ENCODE measurements around the gene PTPRM. TPM values are rescaled to one million over a fixed set of nuclear protein-coding genes. Genes with fewer than 3 reads are reported as not detected.
"Not testable (repeated sequence)": the region's sequence is repeated elsewhere in the genome, so short reads cannot be mapped to it uniquely, and the experiment has no call there.

The PTPRM gene
- total RNA-seq, 2 donors from 2014 or later = 53.4 to 64.7 TPM

DNA sequence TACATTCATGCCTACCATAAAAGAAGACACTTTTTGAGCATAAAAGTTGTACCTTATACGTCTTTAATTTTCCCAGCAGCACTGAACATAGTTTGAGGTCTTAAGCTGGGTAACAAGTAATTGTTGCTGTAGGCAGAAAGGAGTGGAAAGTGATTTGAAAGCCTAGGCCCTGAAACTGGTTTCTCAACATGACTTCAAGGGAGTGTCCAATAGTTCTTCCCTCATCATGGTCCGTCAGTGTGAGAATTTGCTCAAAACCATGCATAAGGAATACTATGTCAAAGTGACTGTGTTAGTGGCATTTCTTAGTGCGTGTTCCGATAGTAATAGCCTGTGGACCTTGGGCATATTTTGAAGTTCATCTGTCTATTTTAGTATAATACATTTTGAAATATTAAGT, 463.1 kb downstream of the PTPRM start:
- DNase-seq (ENCODE audit: low spot score) = no peak
- intact Hi-C loops (cut with DNase I) = no loop called here

- intact Hi-C loops (cut with DNase I) = no loop called here
- DNase-seq (ENCODE audit: low spot score) = no peak
Measured at GRCh38 chr18:8031496-8031895, 464.4 kb downstream of the PTPRM start.

DNA sequence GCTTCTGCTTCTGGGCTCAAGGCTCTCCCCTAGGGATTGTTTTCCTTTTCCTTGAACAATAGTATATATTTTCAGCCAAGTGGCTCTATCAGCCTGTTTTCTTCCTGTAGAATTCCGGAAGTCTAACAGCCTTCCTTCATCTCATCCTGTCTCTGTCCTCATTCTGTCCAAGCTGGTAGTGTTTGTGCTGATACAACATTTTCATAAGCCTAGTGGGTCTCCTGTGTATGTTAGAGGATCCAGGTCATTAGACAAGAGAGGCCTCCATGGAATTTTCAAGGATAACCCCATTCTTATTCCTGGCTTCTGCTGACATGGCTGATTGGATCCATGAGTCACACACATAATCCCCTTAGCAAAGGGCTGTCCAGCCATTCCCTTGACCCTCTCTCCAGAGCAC, 467.6 kb downstream of the PTPRM start:
- DNase-seq (ENCODE audit: low spot score) = no peak
- intact Hi-C loops (cut with DNase I) = no loop called here

DNA sequence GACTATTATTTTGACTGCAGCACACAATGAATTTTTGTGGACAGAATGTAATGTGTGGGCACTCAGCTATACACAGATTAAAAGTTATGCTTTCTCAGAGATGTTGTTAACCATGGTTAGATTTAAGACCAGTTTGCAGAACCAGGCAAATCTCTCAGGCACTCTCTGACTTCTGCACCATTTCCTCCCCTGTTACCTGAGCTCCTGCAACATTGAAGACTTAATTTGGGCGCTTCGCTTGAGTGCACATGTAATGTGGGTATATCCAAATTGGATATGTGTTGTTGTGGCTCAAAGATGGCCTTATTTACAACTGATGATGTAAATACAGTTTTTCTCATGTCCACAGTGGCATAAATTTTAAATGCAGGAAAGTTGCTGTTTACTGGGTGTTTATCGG, 469.4 kb downstream of the PTPRM start:
- intact Hi-C loops (cut with DNase I) = no loop called here
- no peak for DNase-seq (ENCODE audit: low spot score)

- intact Hi-C loops (cut with DNase I) = no loop called here
- no peak for DNase-seq (ENCODE audit: low spot score)
Measured at GRCh38 chr18:8037296-8037695, 470.2 kb downstream of the PTPRM start.

DNA sequence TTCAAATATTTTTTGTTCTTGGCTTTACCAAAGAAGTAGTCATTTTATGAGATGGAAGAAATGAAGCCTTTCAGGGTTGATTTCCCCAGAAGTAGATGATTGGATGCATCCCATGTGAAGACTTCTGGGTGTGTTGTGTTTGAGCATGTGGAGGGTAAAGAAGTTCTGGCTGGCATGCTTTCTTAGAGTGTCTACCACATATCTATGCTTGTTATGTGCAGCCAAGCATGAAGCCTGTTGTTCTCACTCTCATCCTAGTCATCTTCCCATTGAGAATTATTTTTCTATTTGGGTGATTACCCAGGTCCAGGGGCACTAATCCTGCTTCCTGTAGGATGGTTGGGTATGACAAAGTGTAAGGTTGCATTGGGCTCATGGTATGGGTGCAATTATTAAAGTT, 472.9 kb downstream of the PTPRM start:
- no peak for DNase-seq (ENCODE audit: low spot score)
- intact Hi-C loops (cut with DNase I) = no loop called here

- intact Hi-C loops (cut with DNase I) = no loop called here
- DNase-seq (ENCODE audit: low spot score) = no peak
Measured at GRCh38 chr18:8041526-8042111, 474.5 kb downstream of the PTPRM start.

DNA sequence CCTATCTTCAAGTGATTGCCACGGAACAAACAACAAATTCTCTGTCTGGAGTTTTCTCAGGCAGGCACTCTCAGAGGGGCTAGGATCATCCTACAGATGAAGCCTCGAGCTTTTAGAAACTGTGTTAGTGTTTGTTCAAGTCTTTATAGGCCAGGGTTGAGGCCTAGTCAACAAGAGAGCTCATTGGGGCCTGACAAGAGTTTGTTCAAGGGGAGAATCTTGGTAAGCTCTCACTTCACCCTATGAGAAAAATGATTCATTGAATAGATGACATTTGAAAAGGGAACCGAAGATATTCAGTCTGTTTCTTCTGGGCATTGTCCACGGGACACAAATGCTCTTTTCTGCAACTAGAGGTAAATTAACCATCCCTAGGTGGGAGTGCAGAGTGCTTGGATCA, 476.9 kb downstream of the PTPRM start:
- no peak for DNase-seq (ENCODE audit: low spot score)
- intact Hi-C loops (cut with DNase I) = no loop called here

DNA sequence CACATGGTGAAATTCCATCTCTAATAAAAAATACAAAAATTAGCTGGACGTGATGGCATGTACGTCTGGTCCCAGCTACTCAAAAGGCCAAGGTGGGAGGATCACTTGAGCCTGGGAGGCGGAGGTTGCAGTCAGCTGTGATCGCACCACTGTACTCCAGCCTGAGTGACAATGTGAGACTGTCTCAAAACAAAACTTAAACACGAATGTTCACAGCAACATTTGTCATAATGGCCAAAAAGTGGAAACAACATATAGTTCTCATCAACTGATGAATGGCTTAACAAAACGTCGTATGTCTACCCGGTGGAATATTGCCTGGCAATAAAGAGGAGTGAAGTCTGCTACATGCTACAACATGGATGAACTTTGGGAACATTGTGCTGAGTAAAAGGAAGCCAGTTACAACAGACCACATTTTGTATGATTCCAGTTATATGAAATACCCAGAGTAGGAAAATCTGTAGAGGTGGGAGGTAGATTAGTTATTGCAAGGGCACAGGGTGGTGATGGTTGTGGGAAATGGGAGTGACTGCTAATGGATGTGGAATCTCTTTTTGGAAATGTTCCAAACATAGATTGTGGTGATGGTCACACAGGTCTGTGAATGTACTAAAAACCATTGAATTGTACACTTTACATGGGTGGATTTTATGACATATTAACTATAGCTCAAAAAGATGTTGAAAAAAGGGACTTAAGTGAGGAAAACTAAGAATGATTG, 478.2 kb downstream of the PTPRM start:
- intact Hi-C loops (cut with DNase I) = no loop called here
- DNase-seq (ENCODE audit: low spot score) = no peak

GRCh38 chr18:8045884-8046281, 478.8 kb downstream of the PTPRM start:
- intact Hi-C loops (cut with DNase I) = no loop called here
- DNase-seq (ENCODE audit: low spot score) = no peak

DNA sequence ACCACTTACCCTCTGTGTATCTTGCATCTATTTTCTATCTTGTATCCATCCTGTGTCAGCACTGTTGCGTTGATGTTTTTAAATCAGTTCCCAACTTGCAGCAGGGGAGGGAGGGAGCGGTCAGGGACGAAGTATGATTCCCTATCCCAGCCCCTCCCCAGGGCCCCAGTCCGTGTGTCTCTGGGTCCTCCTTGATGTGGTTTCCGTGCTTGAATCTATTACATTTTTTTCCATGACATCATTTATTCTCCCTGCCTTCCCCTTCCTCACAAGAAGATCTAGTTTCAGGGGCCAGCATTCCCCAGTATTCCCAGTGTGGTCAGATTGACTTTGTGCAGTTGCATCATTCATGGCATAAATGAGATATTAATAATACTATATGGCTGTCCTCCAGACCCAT, 479.3 kb downstream of the PTPRM start:
- DNase-seq (ENCODE audit: low spot score) = no peak
- intact Hi-C loops (cut with DNase I) = no loop called here

DNA sequence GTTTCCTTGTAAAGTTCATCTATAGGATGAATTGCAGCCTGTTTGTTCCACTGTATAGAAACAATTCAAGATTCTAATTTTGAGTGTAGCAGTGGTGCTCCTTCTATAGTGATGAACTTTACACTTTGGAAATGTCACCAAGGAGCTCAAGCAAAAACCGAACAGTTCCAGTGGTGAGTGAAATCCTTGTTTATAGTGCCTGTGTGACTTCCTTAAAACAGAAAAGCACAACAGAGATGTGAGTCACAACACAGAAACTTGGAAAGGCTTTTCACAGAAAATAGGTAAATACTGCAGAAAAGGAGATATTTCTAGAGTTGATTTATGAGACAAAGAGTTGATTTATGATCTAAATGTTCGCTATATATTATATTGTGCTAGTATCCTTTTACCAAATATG, 482.0 kb downstream of the PTPRM start:
- intact Hi-C loops (cut with DNase I) = no loop called here
- no peak for DNase-seq (ENCODE audit: low spot score)

GRCh38 chr18:8050616-8051329, 483.7 kb downstream of the PTPRM start:
- DNase-seq (ENCODE audit: low spot score) = no peak
- intact Hi-C loops (cut with DNase I) = no loop called here

DNA sequence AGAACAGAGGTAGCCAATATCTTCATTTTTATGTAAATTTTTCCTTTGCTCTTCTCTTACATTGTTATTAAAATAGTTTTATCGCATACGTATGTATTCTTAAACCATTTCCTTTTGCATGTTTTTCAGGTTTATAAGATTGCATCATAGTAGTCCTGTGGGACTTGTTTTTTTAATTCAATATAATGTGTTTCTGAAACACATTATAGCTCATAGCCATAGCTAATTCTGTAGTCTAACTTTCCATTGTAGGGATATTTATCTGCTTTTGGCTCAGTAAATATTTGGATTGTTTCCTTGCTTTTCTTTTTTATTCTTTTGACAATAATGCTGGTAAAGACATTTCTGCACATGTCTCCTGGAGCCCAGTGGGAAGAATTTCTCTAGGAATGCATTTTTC, 484.3 kb downstream of the PTPRM start:
- intact Hi-C loops (cut with DNase I) = no loop called here
- DNase-seq (ENCODE audit: low spot score) = no peak

DNA sequence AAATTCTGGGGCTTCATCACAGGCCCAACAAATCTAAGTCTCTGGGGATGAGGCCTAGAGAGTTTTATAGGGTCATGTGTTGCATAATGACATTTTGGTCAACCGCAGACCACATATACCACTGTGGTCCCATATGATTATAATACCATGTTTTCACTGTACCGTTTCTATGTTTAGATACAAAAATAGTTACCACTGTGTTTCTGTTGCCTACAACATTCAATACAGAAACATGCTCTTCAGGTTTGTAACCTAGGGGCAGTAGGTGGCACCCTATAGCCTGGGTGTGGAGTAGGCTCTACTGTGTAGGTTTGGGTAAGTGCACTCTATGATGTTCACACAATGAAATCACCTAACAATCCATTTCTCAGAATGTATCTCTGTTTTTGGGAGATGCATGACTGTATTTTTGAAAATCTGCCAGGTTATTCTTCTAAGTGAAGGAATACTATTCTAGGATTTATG, 485.2 kb downstream of the PTPRM start:
- no peak for DNase-seq (ENCODE audit: low spot score)

GRCh38 chr18:8056723-8057122, 489.6 kb downstream of the PTPRM start:
- DNase-seq (ENCODE audit: low spot score) = no peak
- intact Hi-C loops (cut with DNase I) = no loop called here

More for the DNA sequence above, 485.2 kb downstream of the PTPRM start:
- intact Hi-C loops (cut with DNase I) = no loop called here

- DNase-seq (ENCODE audit: low spot score); intact Hi-C loops (cut with DNase I): not testable (repeated sequence)
Measured at GRCh38 chr18:8063152-8063551, 496.0 kb downstream of the PTPRM start.

GRCh38 chr18:8063733-8064132, 496.6 kb downstream of the PTPRM start:
- intact Hi-C loops (cut with DNase I) = no loop called here
- no peak for DNase-seq (ENCODE audit: low spot score)

GRCh38 chr18:8065284-8065683, 498.2 kb downstream of the PTPRM start:
- intact Hi-C loops (cut with DNase I) = no loop called here
- DNase-seq (ENCODE audit: low spot score) = no peak

DNA sequence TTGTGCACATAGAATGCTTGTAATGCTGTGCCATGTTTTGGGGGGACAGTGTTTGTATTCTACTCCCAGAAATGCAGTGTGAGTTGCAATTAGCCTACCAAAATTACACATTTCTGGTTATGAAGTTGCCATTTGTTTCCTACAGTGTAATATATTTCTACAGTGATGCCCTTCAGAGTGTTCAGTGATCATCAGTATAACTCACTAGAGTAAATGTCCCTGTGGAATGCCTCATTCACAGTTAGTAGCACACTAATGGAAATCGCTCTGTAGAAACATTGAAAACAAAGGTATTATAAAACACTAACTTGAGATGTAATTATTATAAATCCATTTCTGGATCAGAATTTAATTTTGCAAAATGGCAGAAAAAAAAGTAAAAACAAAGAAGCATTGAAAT, 498.7 kb downstream of the PTPRM start:
- DNase-seq (ENCODE audit: low spot score) = no peak
- intact Hi-C loops (cut with DNase I) = no loop called here

DNA sequence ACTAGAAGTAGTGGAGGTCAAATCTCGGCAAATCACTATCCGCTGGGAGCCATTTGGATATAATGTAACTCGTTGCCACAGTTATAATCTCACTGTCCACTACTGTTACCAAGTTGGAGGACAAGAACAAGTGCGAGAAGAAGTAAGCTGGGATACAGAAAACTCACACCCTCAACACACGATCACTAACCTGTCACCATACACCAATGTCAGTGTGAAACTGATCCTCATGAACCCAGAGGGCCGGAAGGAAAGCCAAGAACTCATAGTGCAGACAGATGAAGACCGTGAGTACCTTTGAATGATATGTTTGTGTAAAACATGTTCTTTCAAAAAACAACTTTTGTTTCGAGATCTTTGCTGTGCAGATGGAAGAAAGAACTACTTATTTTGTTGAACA, 502.6 kb downstream of the PTPRM start:
- intact Hi-C loops (cut with DNase I) = no loop called here
- no peak for DNase-seq (ENCODE audit: low spot score)
